Measurements from ENCODE around the gene PILRB.

Gene PILRB

GRCh38 chr7:100411101-100411500 is 53.2 kb downstream of the PILRB start:
- H3K27me3 ChIP-seq (ENCODE audit: insufficient read depth, poor library complexity, severe bottlenecking): no peaks in the 10 kb centered on the region
- H3K27ac ChIP-seq (ENCODE audit: poor library complexity, severe bottlenecking): no peak overlapping the region
- ATAC-seq (ENCODE audit: low read depth): no peak

GRCh38 chr7:100413346-100413745 is 55.4 kb downstream of the PILRB start:
- Histone ChIP-seq H3K27me3 (ENCODE audit: insufficient read depth, poor library complexity, severe bottlenecking) (no peaks in the 10 kb centered on the region), H3K4me3 (ENCODE audit: severe bottlenecking) (no peak overlapping the region), H3K27ac (ENCODE audit: poor library complexity, severe bottlenecking) (no peak overlapping the region), H3K9me3 (ENCODE audit: severe bottlenecking) (no peaks in the 10 kb centered on the region), H3K4me1 (ENCODE audit: insufficient read depth, poor library complexity, severe bottlenecking) (no peaks in the 10 kb centered on the region), H3K36me3 (ENCODE audit: low read depth) (no peaks in the 10 kb centered on the region)
- ATAC-seq (ENCODE audit: low read depth): peak; percentile 17; the same call in 1 of the 3 replicates
- DNase-seq (ENCODE audit: low spot score): no peak
- TF ChIP-seq CTCF (IDR thresholded peaks at IDR 0.05; ENCODE audit: poor library complexity, severe bottlenecking): no peak

More at GRCh38 chr7:100411101-100411500, 53.2 kb downstream of the PILRB start:
- no peaks in the 10 kb centered on the region for H3K9me3 ChIP-seq (ENCODE audit: severe bottlenecking)
- H3K4me3 ChIP-seq (ENCODE audit: severe bottlenecking): no peak overlapping the region
- no peaks in the 10 kb centered on the region for H3K36me3 ChIP-seq (ENCODE audit: low read depth)
- DNase-seq (ENCODE audit: low spot score): no peak
- no peaks in the 10 kb centered on the region for H3K4me1 ChIP-seq (ENCODE audit: insufficient read depth, poor library complexity, severe bottlenecking)
- no peak for TF ChIP-seq CTCF (IDR thresholded peaks at IDR 0.05; ENCODE audit: poor library complexity, severe bottlenecking)

- TF ChIP-seq CTCF (IDR thresholded peaks at IDR 0.05; ENCODE audit: poor library complexity, severe bottlenecking): no peak
Measured at GRCh38 chr7:100413889-100414288, 56.0 kb downstream of the PILRB start.

GRCh38 chr7:100415448-100415847 is 57.5 kb downstream of the PILRB start:
- Histone ChIP-seq H3K27me3 (ENCODE audit: insufficient read depth, poor library complexity, severe bottlenecking) (no peaks in the 10 kb centered on the region), H3K4me1 (ENCODE audit: insufficient read depth, poor library complexity, severe bottlenecking) (no peaks in the 10 kb centered on the region), H3K4me3 (ENCODE audit: severe bottlenecking) (no peak overlapping the region), H3K36me3 (ENCODE audit: low read depth) (no peaks in the 10 kb centered on the region), H3K9me3 (ENCODE audit: severe bottlenecking) (no peaks in the 10 kb centered on the region), H3K27ac (ENCODE audit: poor library complexity, severe bottlenecking) (no peak overlapping the region)
- ATAC-seq (ENCODE audit: low read depth) (no peak), DNase-seq (ENCODE audit: low spot score) (no peak)
- TF ChIP-seq CTCF (IDR thresholded peaks at IDR 0.05; ENCODE audit: poor library complexity, severe bottlenecking): no peak

More at GRCh38 chr7:100413889-100414288, 56.0 kb downstream of the PILRB start:
- Histone ChIP-seq H3K4me1 (ENCODE audit: insufficient read depth, poor library complexity, severe bottlenecking) (no peaks in the 10 kb centered on the region), H3K9me3 (ENCODE audit: severe bottlenecking) (no peaks in the 10 kb centered on the region), H3K36me3 (ENCODE audit: low read depth) (no peaks in the 10 kb centered on the region), H3K4me3 (ENCODE audit: severe bottlenecking) (no peak overlapping the region), H3K27me3 (ENCODE audit: insufficient read depth, poor library complexity, severe bottlenecking) (no peaks in the 10 kb centered on the region), H3K27ac (ENCODE audit: poor library complexity, severe bottlenecking) (no peak overlapping the region)
- DNase-seq (ENCODE audit: low spot score): no peak
- ATAC-seq (ENCODE audit: low read depth): no peak

Measured in RWPE2 (cell line).